ENCODE results near the gene MPP2.
A peak's percentile ranks its signal among the peaks of the same experiment; 100 is the strongest.
"Not testable (repeated sequence)": the region's sequence is repeated elsewhere in the genome, so short reads cannot be mapped to it uniquely, and the experiment has no call there.

The MPP2 gene

DNA sequence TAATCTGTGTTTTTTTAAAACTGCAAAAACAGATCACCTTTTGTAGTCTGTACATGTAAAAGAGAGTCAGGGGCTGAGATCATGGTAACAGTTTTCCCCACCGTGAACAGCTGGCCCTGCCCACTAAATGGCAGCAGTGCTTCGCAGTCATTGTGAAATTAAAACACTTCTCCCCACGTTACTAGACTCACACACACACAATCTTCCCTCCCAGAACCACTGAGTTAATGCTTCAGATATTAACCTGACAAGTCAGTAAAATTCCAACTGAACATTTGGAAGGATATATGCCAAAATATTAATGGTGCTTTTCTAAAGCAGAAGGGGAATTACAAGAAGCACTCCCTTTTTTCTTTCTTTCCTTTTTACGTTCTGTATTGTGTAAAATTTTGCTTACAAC is 61.6 kb downstream of the MPP2 start:
- Histone ChIP-seq H3K27me3 (ENCODE audit: insufficient read depth, low read length) (no peaks in the 10 kb centered on the region), H3K27ac (ENCODE audit: low read depth, low read length) (no peak overlapping the region), H3K36me3 (ENCODE audit: insufficient read depth, low read length) (no peaks in the 10 kb centered on the region), H3K4me1 (ENCODE audit: control insufficient read depth, insufficient read depth, low read length, unreplicated experiment) (peaks cover 8% of the 10 kb centered on the region), H3K79me2 (ENCODE audit: control insufficient read depth, insufficient read depth, low read length, unreplicated experiment) (no peaks in the 10 kb centered on the region), H2AFZ (ENCODE audit: low read length, unreplicated experiment) (peak overlapping the region; percentile 64), H3K4me3 (ENCODE audit: low read depth, low read length) (no peak overlapping the region)

DNA sequence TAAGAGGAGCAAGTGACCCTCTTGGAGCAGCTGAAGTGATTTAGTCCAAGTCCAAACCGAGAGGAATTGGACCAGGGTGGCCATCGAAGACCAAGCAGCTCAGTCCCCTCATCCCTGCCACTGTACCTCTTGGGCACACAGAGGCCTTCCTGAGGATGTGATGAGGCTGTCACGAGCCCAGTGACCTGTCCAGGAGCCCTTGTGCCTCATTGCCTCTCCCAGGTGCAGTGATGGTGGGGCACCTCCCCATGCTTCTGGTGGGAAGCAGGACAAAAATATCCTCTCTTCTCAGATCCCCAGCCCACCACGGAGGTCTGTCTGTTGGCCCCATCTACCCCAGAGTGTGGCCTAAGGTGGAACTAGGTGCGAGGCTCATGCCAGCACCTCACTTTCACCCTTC is 63.1 kb downstream of the MPP2 start:
- Histone ChIP-seq H3K79me2 (ENCODE audit: control insufficient read depth, insufficient read depth, low read length, unreplicated experiment) (no peaks in the 10 kb centered on the region), H3K4me1 (ENCODE audit: control insufficient read depth, insufficient read depth, low read length, unreplicated experiment) (peaks cover 8% of the 10 kb centered on the region), H3K36me3 (ENCODE audit: insufficient read depth, low read length) (no peaks in the 10 kb centered on the region), H3K27ac (ENCODE audit: low read depth, low read length) (no peak overlapping the region), H3K4me3 (ENCODE audit: low read depth, low read length) (no peak overlapping the region), H3K27me3 (ENCODE audit: insufficient read depth, low read length) (no peaks in the 10 kb centered on the region), H2AFZ (ENCODE audit: low read length, unreplicated experiment) (no peak overlapping the region)

DNA sequence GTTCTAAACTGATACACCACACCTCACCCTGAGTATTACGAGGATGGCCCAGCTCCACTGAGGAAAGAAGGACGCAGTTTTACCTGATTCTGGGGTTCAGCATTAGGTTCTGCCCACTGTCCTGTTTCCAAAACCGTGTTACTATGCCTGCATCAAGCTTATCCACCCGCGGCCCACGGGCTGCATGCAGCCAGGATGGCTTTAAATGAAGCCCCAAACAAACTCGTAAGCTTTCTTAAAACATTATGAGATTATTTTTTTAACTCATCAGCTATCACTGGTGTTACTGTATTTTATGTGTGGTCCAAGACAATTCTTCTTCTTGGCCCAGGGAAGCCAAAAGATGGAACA is 64.4 kb downstream of the MPP2 start:
- no peak overlapping the region for H2AFZ ChIP-seq (ENCODE audit: low read length, unreplicated experiment)

GRCh38 chr17:43842091-43842974 is 65.0 kb downstream of the MPP2 start:
- not testable (repeated sequence) for H3K79me2 ChIP-seq (ENCODE audit: control insufficient read depth, insufficient read depth, low read length, unreplicated experiment); H3K36me3 ChIP-seq (ENCODE audit: insufficient read depth, low read length); H3K27ac ChIP-seq (ENCODE audit: low read depth, low read length); H3K27me3 ChIP-seq (ENCODE audit: insufficient read depth, low read length); H3K4me3 ChIP-seq (ENCODE audit: low read depth, low read length); H3K4me1 ChIP-seq (ENCODE audit: control insufficient read depth, insufficient read depth, low read length, unreplicated experiment); H2AFZ ChIP-seq (ENCODE audit: low read length, unreplicated experiment)

More for the DNA sequence above, 64.4 kb downstream of the MPP2 start:
- H3K27me3 ChIP-seq (ENCODE audit: insufficient read depth, low read length): no peaks in the 10 kb centered on the region
- H3K27ac ChIP-seq (ENCODE audit: low read depth, low read length): no peak overlapping the region
- no peaks in the 10 kb centered on the region for H3K36me3 ChIP-seq (ENCODE audit: insufficient read depth, low read length)
- H3K79me2 ChIP-seq (ENCODE audit: control insufficient read depth, insufficient read depth, low read length, unreplicated experiment): no peaks in the 10 kb centered on the region
- peaks cover 8% of the 10 kb centered on the region for H3K4me1 ChIP-seq (ENCODE audit: control insufficient read depth, insufficient read depth, low read length, unreplicated experiment)
- no peak overlapping the region for H3K4me3 ChIP-seq (ENCODE audit: low read depth, low read length)

- H3K27me3 ChIP-seq (ENCODE audit: insufficient read depth, low read length): no peaks in the 10 kb centered on the region
- no peak overlapping the region for H2AFZ ChIP-seq (ENCODE audit: low read length, unreplicated experiment)
- no peaks in the 10 kb centered on the region for H3K36me3 ChIP-seq (ENCODE audit: insufficient read depth, low read length)
- H3K27ac ChIP-seq (ENCODE audit: low read depth, low read length): no peak overlapping the region
- H3K4me3 ChIP-seq (ENCODE audit: low read depth, low read length): no peak overlapping the region
- H3K79me2 ChIP-seq (ENCODE audit: control insufficient read depth, insufficient read depth, low read length, unreplicated experiment): no peaks in the 10 kb centered on the region
- peaks cover 3% of the 10 kb centered on the region for H3K4me1 ChIP-seq (ENCODE audit: control insufficient read depth, insufficient read depth, low read length, unreplicated experiment)
Measured at GRCh38 chr17:43841282-43841681, 66.1 kb downstream of the MPP2 start.

DNA sequence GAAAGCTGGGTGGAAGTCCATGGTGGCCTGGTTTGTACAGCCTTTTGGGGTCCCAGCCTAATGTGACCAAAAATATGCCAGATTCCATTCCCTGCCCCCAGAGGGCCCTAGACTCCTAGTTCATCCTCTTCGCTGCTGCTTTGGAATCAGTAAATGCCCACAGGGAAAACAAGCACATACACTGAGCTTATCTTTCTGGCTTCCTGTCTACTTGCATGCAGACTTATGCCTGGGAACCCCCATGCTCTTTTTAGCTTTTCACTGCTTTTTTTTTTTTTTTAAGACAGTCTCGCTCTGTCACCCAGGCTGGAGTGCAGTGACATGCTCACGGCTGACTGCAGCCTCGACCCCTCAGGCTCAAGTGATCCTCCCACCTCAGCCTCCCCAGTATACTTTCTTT is 66.5 kb downstream of the MPP2 start:
- no peak overlapping the region for H3K27ac ChIP-seq (ENCODE audit: low read depth, low read length)

DNA sequence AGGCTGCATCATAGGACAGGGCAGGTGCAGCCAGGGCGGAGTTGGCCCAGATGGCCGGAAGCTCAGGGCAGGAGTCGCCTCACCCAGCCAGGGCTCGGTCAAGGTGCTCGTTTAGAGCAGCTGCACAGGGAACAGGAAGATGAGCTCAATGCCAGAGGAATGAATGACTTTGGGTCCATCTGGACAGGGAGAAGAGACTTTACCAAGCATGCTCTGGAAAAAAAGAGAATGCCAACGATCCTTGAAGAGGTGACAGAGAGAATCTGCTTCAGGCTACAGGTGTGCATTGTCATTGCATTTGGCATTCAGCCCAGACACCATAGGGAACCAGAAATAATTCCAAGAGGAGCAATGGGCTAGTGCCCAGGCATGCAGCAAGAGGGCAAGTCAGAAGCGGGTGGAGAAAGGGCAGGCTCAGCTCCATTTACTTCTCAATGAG is 67.6 kb downstream of the MPP2 start:
- H3K27ac ChIP-seq (ENCODE audit: low read depth, low read length): no peak overlapping the region
- H2AFZ ChIP-seq (ENCODE audit: low read length, unreplicated experiment): no peak overlapping the region
- no peaks in the 10 kb centered on the region for H3K36me3 ChIP-seq (ENCODE audit: insufficient read depth, low read length)
- H3K79me2 ChIP-seq (ENCODE audit: control insufficient read depth, insufficient read depth, low read length, unreplicated experiment): no peaks in the 10 kb centered on the region
- no peaks in the 10 kb centered on the region for H3K27me3 ChIP-seq (ENCODE audit: insufficient read depth, low read length)
- peaks cover 3% of the 10 kb centered on the region for H3K4me1 ChIP-seq (ENCODE audit: control insufficient read depth, insufficient read depth, low read length, unreplicated experiment)
- H3K4me3 ChIP-seq (ENCODE audit: low read depth, low read length): no peak overlapping the region

More for the DNA sequence above, 66.5 kb downstream of the MPP2 start:
- Histone ChIP-seq H3K79me2 (ENCODE audit: control insufficient read depth, insufficient read depth, low read length, unreplicated experiment) (no peaks in the 10 kb centered on the region), H3K4me3 (ENCODE audit: low read depth, low read length) (no peak overlapping the region), H3K36me3 (ENCODE audit: insufficient read depth, low read length) (no peaks in the 10 kb centered on the region), H2AFZ (ENCODE audit: low read length, unreplicated experiment) (no peak overlapping the region), H3K27me3 (ENCODE audit: insufficient read depth, low read length) (no peaks in the 10 kb centered on the region), H3K4me1 (ENCODE audit: control insufficient read depth, insufficient read depth, low read length, unreplicated experiment) (peaks cover 3% of the 10 kb centered on the region)

DNA sequence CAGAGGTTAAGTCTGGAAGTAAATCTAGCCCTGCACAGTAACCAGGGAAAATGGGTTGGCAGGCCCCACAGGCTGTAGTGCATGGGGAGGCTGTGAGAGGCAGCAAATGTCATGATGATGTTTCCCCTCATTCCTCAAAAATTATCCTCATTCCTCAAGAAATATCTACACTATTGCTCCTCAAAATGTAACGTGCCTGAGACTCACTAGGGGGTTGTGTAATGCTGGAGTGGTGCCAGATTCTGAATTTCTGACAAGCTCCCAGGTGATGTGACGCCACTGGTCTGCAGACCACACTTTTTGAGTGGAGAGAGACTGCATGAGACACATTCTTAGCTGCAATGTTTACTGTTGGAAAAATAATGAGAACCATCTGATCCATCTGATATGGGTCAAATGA is 73.2 kb downstream of the MPP2 start:
- Histone ChIP-seq H2AFZ (ENCODE audit: low read length, unreplicated experiment) (no peak overlapping the region), H3K27me3 (ENCODE audit: insufficient read depth, low read length) (no peaks in the 10 kb centered on the region), H3K36me3 (ENCODE audit: insufficient read depth, low read length) (no peaks in the 10 kb centered on the region), H3K27ac (ENCODE audit: low read depth, low read length) (no peak overlapping the region), H3K79me2 (ENCODE audit: control insufficient read depth, insufficient read depth, low read length, unreplicated experiment) (peaks cover 4% of the 10 kb centered on the region), H3K4me1 (ENCODE audit: control insufficient read depth, insufficient read depth, low read length, unreplicated experiment) (peaks cover 7% of the 10 kb centered on the region), H3K4me3 (ENCODE audit: low read depth, low read length) (no peak overlapping the region)

DNA sequence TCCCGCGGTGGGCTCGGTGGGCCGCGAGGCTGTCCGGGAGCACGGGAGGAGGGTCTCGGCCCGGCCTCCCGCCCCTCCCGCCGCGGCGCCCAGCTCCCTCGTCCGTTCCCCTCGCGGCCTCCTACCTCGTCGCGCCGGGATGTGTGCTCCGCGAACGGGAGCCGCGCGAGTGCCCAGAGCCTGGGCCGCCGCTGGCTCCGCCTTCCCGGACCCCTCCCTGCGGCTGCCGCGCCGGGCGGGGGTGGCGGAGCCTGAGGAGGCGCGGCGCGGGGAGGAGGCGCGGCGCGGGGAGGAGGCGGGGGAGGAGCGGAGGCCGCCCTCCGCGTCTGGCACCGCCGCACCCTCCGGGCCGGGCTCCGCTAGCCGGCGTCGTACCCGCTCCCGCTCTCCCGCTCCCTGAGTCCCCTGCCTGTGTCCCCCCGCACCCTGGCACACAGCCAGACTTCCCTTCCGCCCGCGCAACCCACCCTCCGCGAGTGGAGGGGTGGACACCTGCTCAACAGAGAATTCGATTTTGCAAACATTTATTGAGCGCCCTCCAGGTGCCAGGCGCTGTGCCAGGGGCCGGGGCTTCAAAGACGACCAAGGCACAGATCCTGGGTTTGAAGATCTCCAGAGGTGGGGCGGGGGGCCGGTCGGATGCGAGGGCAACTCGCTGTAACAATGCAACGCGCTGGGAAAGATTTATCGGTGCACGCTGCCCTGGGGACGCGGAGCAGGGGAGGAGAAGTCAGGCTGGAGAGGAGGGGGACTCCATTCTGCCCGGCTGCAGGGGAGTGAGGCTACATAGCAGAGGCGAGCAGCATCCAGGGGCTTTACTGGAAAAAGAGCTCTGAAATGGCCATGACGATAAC is 74.1 kb downstream of the MPP2 start, which contains the start of gene MPP3:
Gene MPP3, minus strand, starts transcription at position 171 of the 854 bp plus-strand sequence. CDS start 1,240 bp downstream, outside the sequence.
- H3K79me2 ChIP-seq (ENCODE audit: control insufficient read depth, insufficient read depth, low read length, unreplicated experiment): peaks cover 4% of the 10 kb centered on the region
- H2AFZ ChIP-seq (ENCODE audit: low read length, unreplicated experiment): peak within 1 kb of the TSS; percentile 50
- peaks cover 7% of the 10 kb centered on the region for H3K4me1 ChIP-seq (ENCODE audit: control insufficient read depth, insufficient read depth, low read length, unreplicated experiment)
- no peaks in the 10 kb centered on the region for H3K36me3 ChIP-seq (ENCODE audit: insufficient read depth, low read length)
- H3K4me3 ChIP-seq (ENCODE audit: low read depth, low read length): peak within 1 kb of the TSS; percentile 77
- H3K27ac ChIP-seq (ENCODE audit: low read depth, low read length): 0 out of 2 replicates have a peak within 1 kb of the TSS, but pooled peaks have one; percentile 13
- no peaks in the 10 kb centered on the region for H3K27me3 ChIP-seq (ENCODE audit: insufficient read depth, low read length)

- H3K27ac ChIP-seq (ENCODE audit: low read depth, low read length): 0 out of 2 replicates have a peak overlapping the region, but pooled peaks have one; percentile 13
- no peaks in the 10 kb centered on the region for H3K27me3 ChIP-seq (ENCODE audit: insufficient read depth, low read length)
- peak overlapping the region; percentile 77 for H3K4me3 ChIP-seq (ENCODE audit: low read depth, low read length)
- H2AFZ ChIP-seq (ENCODE audit: low read length, unreplicated experiment): peak overlapping the region; percentile 50
- H3K36me3 ChIP-seq (ENCODE audit: insufficient read depth, low read length): no peaks in the 10 kb centered on the region
- peaks cover 4% of the 10 kb centered on the region for H3K79me2 ChIP-seq (ENCODE audit: control insufficient read depth, insufficient read depth, low read length, unreplicated experiment)
- H3K4me1 ChIP-seq (ENCODE audit: control insufficient read depth, insufficient read depth, low read length, unreplicated experiment): peaks cover 7% of the 10 kb centered on the region
Measured at GRCh38 chr17:43832168-43832975, 75.0 kb downstream of the MPP2 start.
